Esophagus muscularis mucosa (tissue), 4 donors: ENCODE data around the gene TMC1.

Source experiments
- CTCF ChIP-seq, 3 experiments: fragments of 200-600 bp in 2 of 3; fragments of 450-650 bp in 1 of 3; sonication (generic) in 2 of 3; IDR thresholded peaks; one replicate each; pipeline ENCODE4 v1.5.1; 2017 to 2019; ENCODE audit warnings: antibody characterized with exemption in 3 of 3, mild to moderate bottlenecking in 2 of 3, moderate library complexity in 1 of 3
- EP300 ChIP-seq: sonication (generic); formaldehyde crosslinking; IDR thresholded peaks from one replicate; pipeline ENCODE4 v1.6.1; 2017; ENCODE audit warnings: antibody characterized with exemption
- POLR2A ChIP-seq: fragments of 450-650 bp; IDR thresholded peaks from one replicate; pipeline ENCODE4 v1.6.1; 2017; ENCODE audit warnings: antibody characterized with exemption, moderate library complexity, mild to moderate bottlenecking, low read depth
- POLR2AphosphoS5 ChIP-seq, 2 donors: sonication (generic); formaldehyde crosslinking; IDR thresholded peaks; one replicate each; pipeline ENCODE4 v1.6.1; 2017; ENCODE audit warnings: antibody characterized with exemption in 2 of 2

DNA sequence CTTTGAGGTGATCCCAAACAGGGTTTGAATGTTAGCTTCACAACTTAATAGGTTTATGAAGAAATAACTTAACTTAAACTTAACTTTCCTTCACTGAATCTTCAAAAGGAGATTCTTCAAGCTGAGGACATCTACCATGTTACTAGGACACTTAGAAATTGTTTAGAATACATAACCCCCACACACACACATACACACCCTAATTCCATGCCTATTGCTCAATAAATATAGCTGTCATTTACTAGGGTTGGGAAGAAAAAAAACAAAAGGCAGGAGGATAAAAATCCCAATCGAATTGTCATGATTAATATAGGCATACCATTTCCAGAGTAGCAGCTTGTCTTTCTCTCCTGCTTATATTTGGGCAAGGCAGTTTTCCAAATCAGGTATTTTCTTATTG is 363.1 kb downstream of the TMC1 start:
- no peak for TF ChIP-seq CTCF (IDR thresholded peaks at IDR 0.05)
- TF ChIP-seq POLR2A = no peak
- no peak for TF ChIP-seq POLR2AphosphoS5 (IDR thresholded peaks at IDR 0.05)
- no peak for TF ChIP-seq EP300
